Measurements from ENCODE around the gene FAM168A.
"Not testable (repeated sequence)": the region's sequence is repeated elsewhere in the genome, so short reads cannot be mapped to it uniquely, and the experiment has no call there.

The FAM168A gene

DNA sequence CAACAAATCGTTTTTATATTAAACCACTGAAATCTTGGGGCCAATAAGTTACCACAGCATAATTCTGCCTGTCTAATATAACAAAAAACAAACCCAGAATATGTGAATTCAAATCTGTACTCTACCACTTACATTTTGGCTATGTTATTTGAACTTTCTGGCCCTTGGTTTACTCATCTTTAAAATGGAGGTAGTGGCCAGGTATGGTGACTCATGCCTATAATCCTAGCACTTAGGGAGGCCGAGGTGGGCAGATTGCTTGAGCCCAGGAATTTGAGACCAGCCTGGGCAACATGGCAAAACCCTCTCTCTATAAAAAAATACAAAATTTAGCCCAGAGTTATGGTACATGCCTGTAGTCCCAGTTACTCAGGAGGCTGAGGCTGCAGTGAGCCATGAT is 84.2 kb downstream of the FAM168A start:
- no peak for DNase-seq

DNA sequence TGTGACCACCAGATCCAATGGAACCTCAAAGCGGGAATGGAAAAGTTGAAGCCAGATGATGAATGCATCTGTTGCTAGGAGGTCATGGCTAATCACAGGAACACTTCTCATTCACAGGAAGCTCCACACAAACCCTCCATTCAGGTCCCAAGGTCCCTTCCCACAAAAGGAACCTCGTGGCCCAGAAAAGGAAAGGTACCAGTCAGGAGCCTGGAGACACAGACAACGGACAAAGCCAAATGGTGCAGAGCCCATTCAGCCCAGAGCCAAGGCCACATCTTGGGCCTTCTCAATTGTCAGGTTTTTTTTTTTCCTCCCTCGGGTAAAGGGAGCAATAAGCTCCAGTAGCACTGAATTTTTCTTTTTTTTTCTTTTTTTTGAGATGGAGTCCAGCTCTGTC is 87.0 kb downstream of the FAM168A start:
- DNase-seq = no peak

DNA sequence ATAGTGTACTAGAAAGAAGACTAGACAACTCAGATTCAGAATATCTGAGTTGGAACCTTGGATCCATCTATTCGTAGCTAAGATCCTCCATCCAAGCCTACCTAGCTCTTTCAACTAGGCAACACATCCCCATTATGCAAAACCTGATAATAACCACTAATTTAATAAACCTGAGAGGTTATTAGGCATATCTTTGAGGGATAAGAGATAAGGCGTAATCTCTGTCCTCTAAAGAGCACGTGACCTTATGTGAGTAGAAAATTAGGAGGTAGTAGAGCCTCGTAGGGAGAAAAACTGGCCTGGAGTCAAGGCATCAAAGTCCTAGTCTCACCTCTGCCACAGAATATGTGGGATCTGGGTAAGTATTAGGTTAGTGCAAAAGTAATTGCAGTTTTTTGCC is 87.8 kb downstream of the FAM168A start:
- no peak for DNase-seq

DNA sequence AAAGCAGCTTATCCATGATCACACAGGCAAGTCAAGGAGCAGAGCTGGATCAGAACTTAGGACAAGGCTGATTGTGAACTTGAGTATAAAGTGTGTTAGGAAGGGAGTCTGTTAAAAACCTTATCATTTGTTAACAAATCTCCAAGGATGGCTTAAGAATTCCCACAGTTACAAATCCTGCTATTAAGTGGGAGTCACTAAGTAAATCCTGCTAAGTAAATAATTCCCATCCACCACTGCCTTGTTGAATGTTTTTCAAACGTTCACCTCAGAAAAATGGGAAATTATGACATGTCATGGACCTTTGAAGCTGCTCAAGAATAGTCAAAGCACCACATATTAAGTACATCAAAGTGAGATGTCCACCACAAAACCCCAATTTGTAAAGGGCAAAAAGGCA is 88.7 kb downstream of the FAM168A start:
- no peak for DNase-seq

GRCh38 chr11:73508243-73509176 is 89.4 kb downstream of the FAM168A start:
- DNase-seq = no peak

GRCh38 chr11:73507086-73507485 is 90.8 kb downstream of the FAM168A start:
- no peak for DNase-seq

- no peak for DNase-seq
These were observed 91.9 kb downstream of the FAM168A start for GRCh38 chr11:73506038-73506437.

DNA sequence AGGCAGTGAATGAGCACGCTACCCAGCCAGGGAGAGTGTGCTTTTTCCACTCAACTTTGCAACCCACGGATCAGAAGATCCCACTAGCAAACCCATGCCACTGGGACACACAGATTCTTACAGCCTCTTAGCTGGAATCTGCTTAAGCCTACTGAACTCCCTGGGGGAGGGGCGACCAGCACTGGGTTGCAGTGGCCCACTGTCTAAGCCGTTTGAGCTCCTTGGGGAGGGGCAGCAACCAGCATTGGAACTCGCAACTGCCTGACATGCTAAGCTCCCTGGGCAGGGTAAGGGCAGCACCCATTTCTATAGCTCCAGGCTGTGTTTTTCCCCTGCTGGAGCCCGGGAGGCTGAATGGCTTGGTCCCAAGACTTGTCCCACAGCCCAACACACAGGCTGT is 99.6 kb downstream of the FAM168A start:
- DNase-seq = no peak

- no peak for DNase-seq
These were observed 101.8 kb downstream of the FAM168A start for GRCh38 chr11:73496134-73496533.

DNA sequence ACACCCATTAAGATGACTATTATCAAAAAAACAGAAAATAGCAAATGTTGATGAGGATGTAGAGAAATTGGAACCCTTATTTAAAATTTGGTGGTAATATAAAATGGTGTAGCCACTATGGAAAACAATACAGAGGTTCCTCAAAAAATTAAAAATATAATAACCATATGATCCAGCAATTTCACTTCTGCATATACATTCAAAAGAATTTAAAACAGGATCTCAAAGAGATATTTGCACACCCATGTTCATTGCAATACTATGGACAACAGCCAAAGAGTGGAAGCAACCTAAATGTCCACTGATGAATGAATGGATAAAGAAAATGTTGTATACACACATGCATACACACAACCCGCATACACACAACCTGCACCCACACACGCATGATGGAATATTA is 102.2 kb downstream of the FAM168A start:
- no peak for DNase-seq

- no peak for DNase-seq
These were observed 103.8 kb downstream of the FAM168A start for GRCh38 chr11:73493956-73494598.

DNA sequence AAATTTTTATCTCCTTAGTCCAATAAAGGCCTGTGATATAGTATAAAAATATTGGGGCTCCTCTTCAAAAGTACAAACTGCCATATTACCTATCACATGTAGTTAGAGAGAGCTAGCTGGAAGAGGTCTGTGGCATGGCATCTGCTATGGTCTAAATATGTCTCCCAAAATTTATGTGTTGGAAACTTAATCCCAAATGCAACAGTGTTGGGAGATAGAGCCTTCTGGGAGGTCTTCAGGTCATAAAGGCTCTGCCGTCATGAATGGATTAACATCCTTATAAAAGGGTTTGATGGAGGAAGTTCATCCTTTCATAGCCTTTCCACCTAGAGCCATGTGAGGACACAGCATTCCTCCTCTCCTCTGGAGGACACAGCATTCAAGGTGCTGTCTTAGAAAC is 116.3 kb downstream of the FAM168A start:
- no peak for DNase-seq

DNA sequence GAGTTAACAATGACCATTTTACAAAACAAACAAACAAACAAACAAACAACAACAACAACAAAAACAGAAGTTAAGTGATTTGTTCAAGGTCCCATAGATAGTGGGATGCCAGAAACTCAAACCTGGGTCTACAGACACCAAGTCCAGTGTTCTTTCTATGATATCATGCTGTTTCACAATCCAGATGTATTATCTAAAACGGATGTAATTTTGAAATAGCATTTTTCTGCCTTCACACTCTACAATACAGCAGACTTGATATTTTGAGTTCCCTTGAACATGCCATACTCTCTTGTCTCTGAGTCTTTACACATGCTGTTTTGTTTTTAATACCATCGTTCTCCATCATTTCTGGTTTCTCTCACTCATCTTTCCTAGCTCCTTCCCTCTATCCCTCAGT is 117.2 kb downstream of the FAM168A start:
- no peak for DNase-seq

GRCh38 chr11:73478737-73479347 is 119.1 kb downstream of the FAM168A start:
- no peak for DNase-seq

DNA sequence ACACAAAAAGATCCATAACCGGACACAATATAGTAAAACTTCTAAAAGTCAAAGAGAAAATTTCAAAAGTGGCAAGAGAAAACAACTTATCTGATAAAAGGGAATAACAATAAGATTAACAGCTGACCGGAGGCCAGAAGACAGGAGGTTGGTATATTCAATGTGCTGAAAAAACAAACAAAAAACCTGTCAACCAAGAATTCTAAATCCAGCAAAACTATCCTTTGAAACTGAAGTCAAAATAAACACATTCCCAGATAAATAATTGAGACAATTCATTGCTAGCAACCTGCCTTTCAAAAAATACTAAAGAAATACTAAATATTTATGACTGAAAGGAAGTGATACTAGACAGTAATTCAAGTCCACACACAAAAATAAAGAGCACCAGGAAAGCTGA is 120.4 kb downstream of the FAM168A start:
- no peak for DNase-seq

- no peak for DNase-seq
These were observed 122.3 kb downstream of the FAM168A start for GRCh38 chr11:73475549-73476095.

DNA sequence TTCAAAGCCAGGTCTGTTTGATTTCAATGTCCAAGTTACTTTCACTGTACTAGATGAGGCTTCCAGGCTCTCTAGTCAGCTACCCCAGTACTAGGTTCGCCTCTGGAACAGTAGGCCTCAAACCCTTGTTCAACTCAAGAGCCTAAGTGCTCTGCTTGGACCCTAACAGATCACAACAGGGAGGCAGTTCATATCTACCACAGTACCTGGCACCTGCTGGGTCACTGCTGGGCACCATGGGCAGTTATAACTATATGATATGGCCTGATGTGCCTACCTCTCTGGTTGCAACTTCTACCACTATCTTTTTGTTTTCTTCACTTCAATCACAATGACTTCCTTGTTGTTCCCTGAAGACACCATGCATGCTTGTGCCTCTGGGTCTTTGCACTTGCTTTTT is 124.7 kb downstream of the FAM168A start:
- DNase-seq = no peak

GRCh38 chr11:73470036-73470612 is 127.8 kb downstream of the FAM168A start:
- not testable (repeated sequence) for DNase-seq

DNA sequence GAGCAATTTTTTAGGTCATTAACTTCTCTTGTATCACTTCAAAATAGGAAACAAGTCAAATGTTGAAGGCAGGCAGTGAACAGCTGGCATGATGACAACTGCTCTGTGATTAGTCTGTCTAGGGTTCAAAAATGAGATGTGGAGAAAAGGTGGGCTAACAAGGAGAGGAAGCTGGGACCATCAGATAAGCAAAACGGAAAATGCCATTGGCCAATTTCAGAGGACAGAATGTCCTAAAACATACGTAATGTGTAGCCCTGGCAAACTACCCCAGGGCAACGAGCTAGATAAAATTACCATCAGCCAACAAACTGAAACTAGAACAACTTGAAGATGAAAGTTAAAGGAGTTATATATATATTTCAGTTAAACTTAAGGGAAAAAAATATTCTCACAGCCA is 128.5 kb downstream of the FAM168A start:
- DNase-seq = no peak

GRCh38 chr11:73468590-73469161 is 129.2 kb downstream of the FAM168A start:
- DNase-seq = no peak

DNA sequence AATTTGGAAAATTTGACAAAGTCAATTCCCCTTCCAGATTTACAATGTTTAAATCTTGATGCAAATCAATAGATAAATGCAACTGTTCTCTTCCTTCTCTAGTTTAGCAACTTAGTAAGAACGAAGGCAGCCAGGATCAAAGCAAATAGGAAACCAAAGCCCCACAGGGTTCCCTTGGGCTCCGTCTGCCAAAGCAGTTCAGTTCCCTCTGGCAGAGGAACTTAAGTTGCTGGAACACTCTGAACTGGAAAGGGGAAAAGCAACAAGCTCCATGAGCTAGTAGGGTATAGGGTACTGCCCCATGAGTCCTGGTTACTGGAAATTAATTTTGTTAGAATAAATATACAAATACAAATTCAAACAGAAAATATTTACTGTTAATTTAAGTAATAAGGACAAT is 130.4 kb downstream of the FAM168A start:
- no peak for DNase-seq

- no peak for DNase-seq
These were observed 131.3 kb downstream of the FAM168A start for GRCh38 chr11:73466643-73467042.

GRCh38 chr11:73465871-73466270 is 132.0 kb downstream of the FAM168A start:
- no peak for DNase-seq

Measured in cerebellar nuclear complex (tissue), 1 donor.